HL-60 (cell line): ENCODE measurements around the gene SAMD14.

Source experiments
- POLR2AphosphoS5 ChIP-seq: IDR thresholded peaks from 2 replicates; pipeline ENCODE4 v1.6.1; 2012; ENCODE audit warnings: low read depth
- SPI1 ChIP-seq: IDR thresholded peaks from 2 replicates; pipeline ENCODE4 v1.6.1; 2012; ENCODE audit warnings: low read depth, mild to moderate bottlenecking, borderline replicate concordance
- TF ChIP-seq, protein P1 (sequence below): IDR thresholded peaks from one replicate; pipeline ENCODE4 v1.5.1; 2011; ENCODE audit warnings: low read length, control low read depth, inconsistent platforms; ENCODE audit not compliant: insufficient read depth
- TF ChIP-seq, protein P2 (sequence below): IDR thresholded peaks from 2 replicates; pipeline ENCODE4 v1.6.1; 2012; ENCODE audit warnings: low read depth; ENCODE audit not compliant: insufficient replicate concordance

DNA sequence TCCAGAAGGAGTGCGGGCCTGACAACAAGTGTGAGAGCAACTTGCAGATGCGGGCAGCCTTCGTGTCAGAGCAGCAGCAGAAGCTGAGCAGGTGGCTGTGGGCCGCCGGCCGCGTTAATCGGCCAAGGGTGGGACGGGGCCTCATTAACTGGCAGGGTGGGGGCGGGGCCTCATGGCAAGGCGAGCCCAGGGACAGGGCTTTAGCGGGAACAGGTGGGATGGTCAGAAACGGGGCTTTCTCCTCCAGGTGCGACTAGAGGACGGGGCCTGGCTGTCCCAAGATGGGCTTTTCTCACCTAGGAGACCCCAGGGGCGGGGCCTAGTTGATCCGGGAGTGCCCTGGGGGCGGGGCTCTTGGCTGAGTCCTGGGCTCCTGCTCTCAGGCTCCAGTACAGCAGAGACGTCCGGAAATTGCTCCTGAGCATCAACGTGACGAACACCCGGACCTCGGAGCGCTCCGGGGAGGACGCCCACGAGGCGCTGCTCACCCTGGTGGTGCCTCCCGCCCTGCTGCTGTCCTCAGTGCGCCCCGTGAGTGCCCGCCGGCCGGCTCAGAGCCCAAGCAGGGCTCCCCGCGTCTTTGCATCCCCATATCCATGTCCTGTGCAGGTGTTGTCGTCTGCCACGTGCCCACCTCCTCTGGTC lies 53.2 kb downstream of the SAMD14 start:
- TF ChIP-seq, protein P1, sequence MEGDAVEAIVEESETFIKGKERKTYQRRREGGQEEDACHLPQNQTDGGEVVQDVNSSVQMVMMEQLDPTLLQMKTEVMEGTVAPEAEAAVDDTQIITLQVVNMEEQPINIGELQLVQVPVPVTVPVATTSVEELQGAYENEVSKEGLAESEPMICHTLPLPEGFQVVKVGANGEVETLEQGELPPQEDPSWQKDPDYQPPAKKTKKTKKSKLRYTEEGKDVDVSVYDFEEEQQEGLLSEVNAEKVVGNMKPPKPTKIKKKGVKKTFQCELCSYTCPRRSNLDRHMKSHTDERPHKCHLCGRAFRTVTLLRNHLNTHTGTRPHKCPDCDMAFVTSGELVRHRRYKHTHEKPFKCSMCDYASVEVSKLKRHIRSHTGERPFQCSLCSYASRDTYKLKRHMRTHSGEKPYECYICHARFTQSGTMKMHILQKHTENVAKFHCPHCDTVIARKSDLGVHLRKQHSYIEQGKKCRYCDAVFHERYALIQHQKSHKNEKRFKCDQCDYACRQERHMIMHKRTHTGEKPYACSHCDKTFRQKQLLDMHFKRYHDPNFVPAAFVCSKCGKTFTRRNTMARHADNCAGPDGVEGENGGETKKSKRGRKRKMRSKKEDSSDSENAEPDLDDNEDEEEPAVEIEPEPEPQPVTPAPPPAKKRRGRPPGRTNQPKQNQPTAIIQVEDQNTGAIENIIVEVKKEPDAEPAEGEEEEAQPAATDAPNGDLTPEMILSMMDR, result no peak
- no peak for TF ChIP-seq SPI1
- no peak for TF ChIP-seq POLR2AphosphoS5
- TF ChIP-seq, protein P2, sequence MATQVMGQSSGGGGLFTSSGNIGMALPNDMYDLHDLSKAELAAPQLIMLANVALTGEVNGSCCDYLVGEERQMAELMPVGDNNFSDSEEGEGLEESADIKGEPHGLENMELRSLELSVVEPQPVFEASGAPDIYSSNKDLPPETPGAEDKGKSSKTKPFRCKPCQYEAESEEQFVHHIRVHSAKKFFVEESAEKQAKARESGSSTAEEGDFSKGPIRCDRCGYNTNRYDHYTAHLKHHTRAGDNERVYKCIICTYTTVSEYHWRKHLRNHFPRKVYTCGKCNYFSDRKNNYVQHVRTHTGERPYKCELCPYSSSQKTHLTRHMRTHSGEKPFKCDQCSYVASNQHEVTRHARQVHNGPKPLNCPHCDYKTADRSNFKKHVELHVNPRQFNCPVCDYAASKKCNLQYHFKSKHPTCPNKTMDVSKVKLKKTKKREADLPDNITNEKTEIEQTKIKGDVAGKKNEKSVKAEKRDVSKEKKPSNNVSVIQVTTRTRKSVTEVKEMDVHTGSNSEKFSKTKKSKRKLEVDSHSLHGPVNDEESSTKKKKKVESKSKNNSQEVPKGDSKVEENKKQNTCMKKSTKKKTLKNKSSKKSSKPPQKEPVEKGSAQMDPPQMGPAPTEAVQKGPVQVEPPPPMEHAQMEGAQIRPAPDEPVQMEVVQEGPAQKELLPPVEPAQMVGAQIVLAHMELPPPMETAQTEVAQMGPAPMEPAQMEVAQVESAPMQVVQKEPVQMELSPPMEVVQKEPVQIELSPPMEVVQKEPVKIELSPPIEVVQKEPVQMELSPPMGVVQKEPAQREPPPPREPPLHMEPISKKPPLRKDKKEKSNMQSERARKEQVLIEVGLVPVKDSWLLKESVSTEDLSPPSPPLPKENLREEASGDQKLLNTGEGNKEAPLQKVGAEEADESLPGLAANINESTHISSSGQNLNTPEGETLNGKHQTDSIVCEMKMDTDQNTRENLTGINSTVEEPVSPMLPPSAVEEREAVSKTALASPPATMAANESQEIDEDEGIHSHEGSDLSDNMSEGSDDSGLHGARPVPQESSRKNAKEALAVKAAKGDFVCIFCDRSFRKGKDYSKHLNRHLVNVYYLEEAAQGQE, result no peak
